Testis (tissue), 3 donors: ENCODE measurements around the gene SYCP2. TPM values are rescaled to one million over a fixed set of nuclear protein-coding genes. Genes with fewer than 3 reads are reported as not detected.

Experiments used
- DNase-seq: peaks from one replicate; pipeline ENCODE4 v3.0.0-alpha.2; 2019
- H3K27ac ChIP-seq, 2 donors: fragments of 200-600 bp; sonication (generic); one replicate each; pipeline ENCODE4 v1.5.1; 2019
- H3K27me3 ChIP-seq: fragments of 200-600 bp; sonication (generic); one replicate; pipeline ENCODE4 v1.5.1; 2019
- H3K36me3 ChIP-seq: fragments of 200-600 bp; sonication (generic); one replicate; pipeline ENCODE4 v1.5.1; 2017; ENCODE audit warnings: low read depth; ENCODE audit errors: missing control alignments
- H3K4me1 ChIP-seq: fragments of 200-600 bp; sonication (generic); one replicate; pipeline ENCODE4 v1.5.1; 2019
- H3K4me3 ChIP-seq, 2 donors: fragments of 200-600 bp; sonication (generic); one replicate each; pipeline ENCODE4 v1.5.1; 2017 to 2019
- H3K9me3 ChIP-seq: fragments of 200-600 bp; sonication (generic); one replicate; pipeline ENCODE4 v1.5.1; 2017
- CTCF ChIP-seq, 3 experiments: fragments of 450-650 bp in 2 of 3; fragments of 200-600 bp in 1 of 3; sonication (generic) in 1 of 3; IDR thresholded peaks; one replicate each; pipeline ENCODE4 v1.5.1; 2016 to 2019; ENCODE audit warnings: antibody characterized with exemption in 3 of 3, mild to moderate bottlenecking in 2 of 3, moderate library complexity in 1 of 3
- POLR2A ChIP-seq: fragments of 450-650 bp; IDR thresholded peaks from one replicate; pipeline ENCODE4 v1.6.1; 2017; ENCODE audit warnings: antibody characterized with exemption, mild to moderate bottlenecking, moderate library complexity
- WGBS, 2 donors: methylation state at CpG; one replicate each; pipeline ENCODE4 v1.1.5; 2018; 5-methylcytosine and 5-hydroxymethylcytosine counted together
- intact Hi-C: fragments of 100-400 bp; cut with DNase I; formaldehyde crosslinking; loops from one replicate; pipeline ENCODE4 v1.15.1; 2023; ENCODE audit warnings: low total_unique reads
- polyA plus RNA-seq: library from polyadenylated mRNA; stranded (reverse); fragments of 350-450 nt; fragmentation: Illumina TruSeq; extraction: RNeasy Lipid Tissue Mini Kit (QIAGEN cat#74804); gene quantifications from one replicate; pipeline ENCODE4 v1.2.3, GENCODE V29; 2014; ENCODE audit warnings: low read depth, low replicate concordance; ENCODE audit not compliant: insufficient read depth
- total RNA-seq, 2 donors: library from RNA; depleted of rRNA; stranded (reverse); fragments of >200 nt; gene quantifications; one replicate each; pipeline ENCODE4 v1.2.3, GENCODE V29; 2016

Gene SYCP2
- total and polyA plus RNA-seq, 3 donors from 2014 or later, result 18.8 to 55.8 (median 23.8) TPM

- no peak overlapping the region for H3K27ac ChIP-seq
- peak; percentile 28 for DNase-seq
- H3K9me3 ChIP-seq, result no peaks in the 10 kb centered on the region
- no peak for TF ChIP-seq POLR2A
- TF ChIP-seq CTCF (IDR thresholded peaks at IDR 0.05), result peak in 2 of 3 experiments; percentile 40 to 63
- intact Hi-C loops, result no loop called here
- 45 to 52% methylated on average over 7 of the region's 7 CpGs for WGBS, 2 donors
- peaks cover 10% of the 10 kb centered on the region for H3K4me1 ChIP-seq
- no peaks in the 10 kb centered on the region for H3K27me3 ChIP-seq
- no peaks in the 10 kb centered on the region for H3K36me3 ChIP-seq
- no peak overlapping the region for H3K4me3 ChIP-seq
Measured at GRCh38 chr20:59948828-59949720, 15.6 kb upstream of the SYCP2 start.

- Histone ChIP-seq H3K36me3 (no peaks in the 10 kb centered on the region), H3K9me3 (no peaks in the 10 kb centered on the region), H3K27ac (no peak overlapping the region), H3K27me3 (no peaks in the 10 kb centered on the region), H3K4me3 (no peak overlapping the region), H3K4me1 (peaks cover 10% of the 10 kb centered on the region)
- no peak for TF ChIP-seq CTCF (IDR thresholded peaks at IDR 0.05)
- TF ChIP-seq POLR2A, result no peak
- intact Hi-C loops, result no loop called here
- DNase-seq, result no peak
- WGBS, 2 donors, result 53 to 65% methylated on average over 1 of the region's 1 CpG
Measured at GRCh38 chr20:59948212-59948611, 14.8 kb upstream of the SYCP2 start.

- H3K4me3 ChIP-seq, result no peak overlapping the region
- WGBS, 2 donors, result 91 to 98% methylated on average over 8 of the region's 8 CpGs
- no peaks in the 10 kb centered on the region for H3K9me3 ChIP-seq
- no peaks in the 10 kb centered on the region for H3K36me3 ChIP-seq
- no peaks in the 10 kb centered on the region for H3K27me3 ChIP-seq
- H3K4me1 ChIP-seq, result peaks cover 10% of the 10 kb centered on the region
- H3K27ac ChIP-seq, result no peak overlapping the region
- DNase-seq, result no peak
- no peak for TF ChIP-seq POLR2A
- TF ChIP-seq CTCF (IDR thresholded peaks at IDR 0.05), result no peak
- intact Hi-C loops, result no loop called here
Measured at GRCh38 chr20:59947376-59947775, 13.9 kb upstream of the SYCP2 start.

GRCh38 chr20:59945731-59946130 lies 12.3 kb upstream of the SYCP2 start:
- H3K4me3 ChIP-seq, result no peak overlapping the region
- peaks cover 22% of the 10 kb centered on the region for H3K4me1 ChIP-seq
- H3K27me3 ChIP-seq, result no peaks in the 10 kb centered on the region
- no peak for DNase-seq
- intact Hi-C loops, result no loop called here
- WGBS, 2 donors, result 70 to 82% methylated on average over 2 of the region's 2 CpGs
- no peak overlapping the region for H3K27ac ChIP-seq
- H3K9me3 ChIP-seq, result no peaks in the 10 kb centered on the region
- H3K36me3 ChIP-seq, result no peaks in the 10 kb centered on the region
- no peak for TF ChIP-seq POLR2A
- no peak for TF ChIP-seq CTCF (IDR thresholded peaks at IDR 0.05)

- Histone ChIP-seq H3K27ac (no peak overlapping the region), H3K36me3 (no peaks in the 10 kb centered on the region), H3K27me3 (no peaks in the 10 kb centered on the region), H3K4me3 (no peak overlapping the region), H3K9me3 (no peaks in the 10 kb centered on the region), H3K4me1 (peaks cover 22% of the 10 kb centered on the region)
- no peak for DNase-seq
- TF ChIP-seq CTCF (IDR thresholded peaks at IDR 0.05) (no peak), POLR2A (no peak)
- WGBS, 2 donors, result 66 to 76% methylated on average over 3 of the region's 3 CpGs
- intact Hi-C loops, result no loop called here
Measured at GRCh38 chr20:59945175-59945574, 11.7 kb upstream of the SYCP2 start.
